ENCODE data around the gene DHCR7.

DHCR7 gene

GRCh38 chr11:71391796-71392195 lies 56.4 kb downstream of the DHCR7 start:
- TF ChIP-seq CTCF (IDR thresholded peaks at IDR 0.05; ENCODE audit: low read depth, low read length): no peak
- no peak for DNase-seq (ENCODE audit: extremely low read depth, low read depth)

- no peak for TF ChIP-seq CTCF (IDR thresholded peaks at IDR 0.05; ENCODE audit: low read depth, low read length)
- no peak for DNase-seq (ENCODE audit: extremely low read depth, low read depth)
These were observed 56.8 kb downstream of the DHCR7 start for GRCh38 chr11:71391352-71391751.

GRCh38 chr11:71388637-71389235 lies 59.5 kb downstream of the DHCR7 start:
- no peak for TF ChIP-seq CTCF (IDR thresholded peaks at IDR 0.05; ENCODE audit: low read depth, low read length)
- DNase-seq (ENCODE audit: extremely low read depth, low read depth): no peak

- no peak for TF ChIP-seq CTCF (IDR thresholded peaks at IDR 0.05; ENCODE audit: low read depth, low read length)
- DNase-seq (ENCODE audit: extremely low read depth, low read depth): no peak
These were observed 60.2 kb downstream of the DHCR7 start for GRCh38 chr11:71387784-71388636.

- no peak for DNase-seq (ENCODE audit: extremely low read depth, low read depth)
- no peak for TF ChIP-seq CTCF (IDR thresholded peaks at IDR 0.05; ENCODE audit: low read depth, low read length)
These were observed 61.0 kb downstream of the DHCR7 start for GRCh38 chr11:71387200-71387599.

- no peak for TF ChIP-seq CTCF (IDR thresholded peaks at IDR 0.05; ENCODE audit: low read depth, low read length)
- no peak for DNase-seq (ENCODE audit: extremely low read depth, low read depth)
These were observed 62.0 kb downstream of the DHCR7 start for GRCh38 chr11:71386202-71386601.

- DNase-seq (ENCODE audit: extremely low read depth, low read depth): no peak
- no peak for TF ChIP-seq CTCF (IDR thresholded peaks at IDR 0.05; ENCODE audit: low read depth, low read length)
These were observed 63.1 kb downstream of the DHCR7 start for GRCh38 chr11:71385091-71385490.

All from AG09319 (cell line).